PC-3 (cell line): ENCODE results near the gene TTC7B. TPM values are rescaled to one million over a fixed set of nuclear protein-coding genes. Genes with fewer than 3 reads are reported as not detected.
A peak's percentile ranks its signal among the peaks of the same experiment; 100 is the strongest.

Experiments used
- ATAC-seq: fragments of 200-7000 bp; cut with Tn5 transposase; 2 replicates; pipeline ENCODE4 v1.9.1; 2020; ENCODE audit warnings: mild to moderate bottlenecking, moderate library complexity
- BruUV-seq: library from RNA; stranded (reverse); fragments of 400-500 nt; replicated peaks from 2 replicates; lab custom pipeline; 2021; lab: Mats Ljungman, UMichigan
- CTCF ChIA-PET: fragments of 300-600 bp; sonication (Branson Sonifier 250); formaldehyde crosslinking; loops from one replicate; lab custom pipeline; 2022; ENCODE audit warnings: antibody characterized with exemption; lab: Charles Lee
- POLR2A ChIA-PET: fragments of 300-600 bp; sonication (Branson Sonifier 250); formaldehyde crosslinking; loops from one replicate; lab custom pipeline; 2022; ENCODE audit warnings: antibody characterized with exemption; ENCODE audit not compliant: unreplicated experiment; lab: Charles Lee
- DNase-seq: peaks from one replicate; pipeline ENCODE4 v3.0.0-alpha.2; 2015
- H2AFZ ChIP-seq: fragments of 300-600 bp; sonication (generic); 2 replicates; pipeline ENCODE4 v1.6.0; 2016; ENCODE audit warnings: antibody characterized with exemption, low read length
- H3F3A ChIP-seq: fragments of 300-600 bp; sonication (generic); one replicate; pipeline ENCODE4 v1.6.0; 2017; ENCODE audit warnings: antibody characterized with exemption, low read length, control low read depth, mild to moderate bottlenecking; ENCODE audit not compliant: unreplicated experiment
- H3K27ac ChIP-seq: fragments of 300-600 bp; sonication (generic); 2 replicates; pipeline ENCODE4 v1.5.1; 2016; ENCODE audit warnings: mild to moderate bottlenecking, low read length
- H3K27me3 ChIP-seq: fragments of 300-600 bp; sonication (generic); 2 replicates; pipeline ENCODE4 v1.6.1; 2016; ENCODE audit warnings: low read length, mixed read lengths
- H3K36me3 ChIP-seq: fragments of 300-600 bp; sonication (generic); 2 replicates; pipeline ENCODE4 v1.6.1; 2016; ENCODE audit warnings: low read depth, mixed run types, low read length, mixed read lengths
- H3K4me1 ChIP-seq: fragments of 300-600 bp; sonication (generic); 2 replicates; pipeline ENCODE4 v1.5.1; 2016; ENCODE audit warnings: low read length; ENCODE audit not compliant: insufficient read depth
- H3K4me2 ChIP-seq: fragments of 300-600 bp; sonication (generic); 2 replicates; pipeline ENCODE4 v1.6.0; 2016; ENCODE audit warnings: low read length
- H3K4me3 ChIP-seq: fragments of 300-600 bp; sonication (generic); 2 replicates; pipeline ENCODE4 v1.5.1; 2016; ENCODE audit warnings: mild to moderate bottlenecking, low read length, mixed read lengths
- H3K79me2 ChIP-seq: fragments of 300-600 bp; sonication (generic); 2 replicates; pipeline ENCODE4 v1.6.1; 2017; ENCODE audit warnings: low read length, mixed read lengths
- H3K9ac ChIP-seq: fragments of 300-600 bp; sonication (generic); 2 replicates; pipeline ENCODE4 v1.6.0; 2016; ENCODE audit warnings: mild to moderate bottlenecking, low read length
- H3K9me2 ChIP-seq: fragments of 300-600 bp; sonication (generic); replicated peaks from 2 replicates; pipeline ENCODE4 v1.6.1; 2016; ENCODE audit warnings: mixed run types, low read length, mixed read lengths
- H3K9me3 ChIP-seq: fragments of 300-600 bp; sonication (generic); 2 replicates; pipeline ENCODE4 v1.6.1; 2016; ENCODE audit warnings: low read length, mixed read lengths
- H4K20me1 ChIP-seq: fragments of 300-600 bp; sonication (generic); 2 replicates; pipeline ENCODE4 v1.6.1; 2016; ENCODE audit warnings: low read length, mixed read lengths
- CTCF ChIP-seq: fragments of 300-600 bp; sonication (generic); conservative IDR thresholded peaks from 2 replicates; pipeline ENCODE4 v1.5.1; 2017; ENCODE audit warnings: antibody characterized with exemption, low read depth, mild to moderate bottlenecking, low read length
- EZH2 ChIP-seq: fragments of 300-600 bp; sonication (generic); IDR thresholded peaks from one replicate; pipeline ENCODE4 v1.6.1; 2017; ENCODE audit warnings: antibody characterized with exemption, mild to moderate bottlenecking, low read length; ENCODE audit not compliant: unreplicated experiment
- EZH2phosphoT487 ChIP-seq: fragments of 300-600 bp; sonication (generic); IDR thresholded peaks from 2 replicates; pipeline ENCODE4 v1.6.1; 2018; ENCODE audit warnings: mild to moderate bottlenecking, antibody characterized with exemption, low read length, borderline replicate concordance
- intact Hi-C: fragments of 100-400 bp; cut with micrococcal nuclease; formaldehyde crosslinking; loops from 2 replicates; pipeline ENCODE4 v1.9.0; 2023
- total RNA-seq: library from RNA; depleted of rRNA; stranded (reverse); fragments of >200 nt; gene quantifications from 2 replicates; pipeline ENCODE4 v1.2.3, GENCODE V29; 2014

The TTC7B gene
- total RNA-seq, 1 experiment from 2014 or later = 45.6 TPM

GRCh38 chr14:90513161-90514014 is 302.8 kb downstream of the TTC7B start:
- Histone ChIP-seq H3K4me2 (peak overlapping the region; percentile 68), H3F3A (no peaks in the 10 kb centered on the region), H3K27me3 (0 out of 2 replicates have a peak, but pooled peaks cover 4% of the 10 kb centered on the region), H3K9me2 (no peaks in the 10 kb centered on the region), H3K79me2 (no peaks in the 10 kb centered on the region), H3K27ac (peak overlapping the region; percentile 90), H3K36me3 (no peaks in the 10 kb centered on the region), H2AFZ (peak overlapping the region; percentile 61), H4K20me1 (no peaks in the 10 kb centered on the region), H3K4me3 (peak overlapping the region; percentile 13; the same call in 1 of the 2 replicates), H3K9me3 (no peaks in the 10 kb centered on the region), H3K9ac (peak overlapping the region; percentile 62), H3K4me1 (peaks cover 46% of the 10 kb centered on the region)
- ATAC-seq = peak; percentile 91
- intact Hi-C loops = loop anchor here (1.0 to 5.0 kb wide), 4 partner anchors 114 to 547 kb away; partner anchors contain the start of gene RPS6KA5
- DNase-seq = peak; percentile 90
- TF ChIP-seq EZH2 = no peak
- no peak for TF ChIP-seq CTCF
- TF ChIP-seq EZH2phosphoT487 = no peak
- ChIA-PET CTCF (interaction anchor here (0.5 to 1.8 kb wide), 7 partner anchors 10 to 212 kb away, joined by 3 to 7 read pairs (median 5); no protein-coding TSS in a partner anchor), POLR2A (interaction anchor here (0.5 to 1.2 kb wide), 13 partner anchors 69 to 546 kb away, joined by 3 to 14 read pairs (median 5); no protein-coding TSS in a partner anchor)
- BruUV-seq = TSS peak; percentile 91

- peak overlapping the region; percentile 25; the same call in 1 of the 2 replicates for H2AFZ ChIP-seq
- peak; percentile 18 for DNase-seq
- no TSS peak for BruUV-seq
- H3F3A ChIP-seq = no peaks in the 10 kb centered on the region
- H3K27ac ChIP-seq = peak overlapping the region; percentile 90
- H4K20me1 ChIP-seq = no peaks in the 10 kb centered on the region
- H3K4me1 ChIP-seq = peaks cover 48% of the 10 kb centered on the region
- H3K9me3 ChIP-seq = no peaks in the 10 kb centered on the region
- intact Hi-C loops = loop anchor here (5.0 kb wide), 2 partner anchors 170 to 185 kb away; no protein-coding TSS in a partner anchor
- POLR2A ChIA-PET = interaction anchor here (0.6 kb wide), 1 partner anchor 342 kb away, joined by 5 read pairs; no protein-coding TSS in a partner anchor
- H3K36me3 ChIP-seq = no peaks in the 10 kb centered on the region
- TF ChIP-seq EZH2 (no peak), EZH2phosphoT487 (no peak), CTCF (no peak)
- no peak overlapping the region for H3K4me3 ChIP-seq
- peak overlapping the region; percentile 68 for H3K4me2 ChIP-seq
- 0 out of 2 replicates have a peak, but pooled peaks cover 4% of the 10 kb centered on the region for H3K27me3 ChIP-seq
- H3K9me2 ChIP-seq = no peaks in the 10 kb centered on the region
- CTCF ChIA-PET = interaction anchor here (0.6 to 1.8 kb wide), 2 partner anchors 94 to 402 kb away, joined by 3 to 5 read pairs; no protein-coding TSS in a partner anchor
- ATAC-seq = peak; percentile 1; the same call in 1 of the 2 replicates
- H3K9ac ChIP-seq = peak overlapping the region; percentile 62
- no peaks in the 10 kb centered on the region for H3K79me2 ChIP-seq
Observed at GRCh38 chr14:90512329-90512991, 303.8 kb downstream of the TTC7B start.
